GM21390 (cell line): ENCODE results near the gene INSYN2A.

Source experiments
- ATAC-seq: cut with Tn5 transposase; IDR thresholded peaks from one replicate; pipeline ENCODE4 v1.9.1; 2021; ENCODE audit not compliant: unreplicated experiment

Gene INSYN2A

GRCh38 chr10:127154831-127155620 lies 41.4 kb downstream of the INSYN2A start:
- ATAC-seq = no peak

GRCh38 chr10:127153181-127153580 lies 43.2 kb downstream of the INSYN2A start:
- no peak for ATAC-seq

GRCh38 chr10:127151981-127152699 lies 44.3 kb downstream of the INSYN2A start:
- ATAC-seq = no peak

GRCh38 chr10:127151541-127151940 lies 44.9 kb downstream of the INSYN2A start:
- no peak for ATAC-seq

- no peak for ATAC-seq
Observed at GRCh38 chr10:127150136-127150535, 46.3 kb downstream of the INSYN2A start.

GRCh38 chr10:127149501-127150081 lies 46.8 kb downstream of the INSYN2A start:
- no peak for ATAC-seq

GRCh38 chr10:127148933-127149220 lies 47.5 kb downstream of the INSYN2A start:
- ATAC-seq = no peak

GRCh38 chr10:127148066-127148932 lies 48.1 kb downstream of the INSYN2A start:
- no peak for ATAC-seq

GRCh38 chr10:127146661-127147060 lies 49.7 kb downstream of the INSYN2A start:
- ATAC-seq = no peak
